ENCODE measurements around the gene NDUFS2. TPM values are rescaled to one million over a fixed set of nuclear protein-coding genes. Genes with fewer than 3 reads are reported as not detected.

The NDUFS2 gene
- total and polyA plus RNA-seq, 9 of the 15 experiments (the other 6 are each of a cell fraction or from before 2014, with no cell fraction given) = 70.0 to 176 (median 141) TPM

DNA sequence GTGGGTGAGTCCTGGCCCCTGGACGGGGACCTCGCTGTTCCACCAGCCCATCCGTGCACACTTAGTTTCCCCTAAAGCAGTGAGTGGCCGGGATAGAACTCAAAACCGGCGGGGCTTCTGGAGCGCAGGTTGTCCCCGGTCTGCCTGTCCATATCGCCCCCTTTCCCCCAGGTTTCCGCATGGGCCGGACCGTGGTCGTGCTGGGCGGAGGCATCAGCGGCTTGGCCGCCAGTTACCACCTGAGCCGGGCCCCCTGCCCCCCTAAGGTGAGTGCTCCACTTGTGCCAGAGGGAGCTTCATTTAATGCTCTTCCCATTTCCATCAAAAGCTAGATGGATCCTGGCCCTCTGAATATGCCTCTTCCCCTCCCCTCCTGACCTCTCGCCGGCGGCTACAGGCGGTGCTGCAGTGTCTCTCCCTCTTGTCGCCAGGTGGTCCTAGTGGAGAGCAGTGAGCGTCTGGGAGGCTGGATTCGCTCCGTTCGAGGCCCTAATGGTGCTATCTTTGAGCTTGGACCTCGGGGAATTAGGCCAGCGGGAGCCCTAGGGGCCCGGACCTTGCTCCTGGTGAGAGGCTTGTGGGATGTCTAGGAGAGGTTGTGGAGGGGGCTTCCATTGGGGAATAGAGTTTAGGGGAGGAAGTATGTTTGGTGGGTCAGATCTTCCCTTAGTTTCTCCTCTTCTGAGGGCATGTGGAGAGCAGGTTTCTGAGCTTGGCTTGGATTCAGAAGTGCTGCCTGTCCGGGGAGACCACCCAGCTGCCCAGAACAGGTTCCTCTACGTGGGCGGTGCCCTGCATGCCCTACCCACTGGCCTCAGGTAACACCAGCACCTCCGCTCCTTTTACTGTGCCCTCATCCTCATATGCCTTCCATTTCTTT is 35.3 kb upstream of the NDUFS2 start (continued):
- TF ChIP-seq, protein P1, sequence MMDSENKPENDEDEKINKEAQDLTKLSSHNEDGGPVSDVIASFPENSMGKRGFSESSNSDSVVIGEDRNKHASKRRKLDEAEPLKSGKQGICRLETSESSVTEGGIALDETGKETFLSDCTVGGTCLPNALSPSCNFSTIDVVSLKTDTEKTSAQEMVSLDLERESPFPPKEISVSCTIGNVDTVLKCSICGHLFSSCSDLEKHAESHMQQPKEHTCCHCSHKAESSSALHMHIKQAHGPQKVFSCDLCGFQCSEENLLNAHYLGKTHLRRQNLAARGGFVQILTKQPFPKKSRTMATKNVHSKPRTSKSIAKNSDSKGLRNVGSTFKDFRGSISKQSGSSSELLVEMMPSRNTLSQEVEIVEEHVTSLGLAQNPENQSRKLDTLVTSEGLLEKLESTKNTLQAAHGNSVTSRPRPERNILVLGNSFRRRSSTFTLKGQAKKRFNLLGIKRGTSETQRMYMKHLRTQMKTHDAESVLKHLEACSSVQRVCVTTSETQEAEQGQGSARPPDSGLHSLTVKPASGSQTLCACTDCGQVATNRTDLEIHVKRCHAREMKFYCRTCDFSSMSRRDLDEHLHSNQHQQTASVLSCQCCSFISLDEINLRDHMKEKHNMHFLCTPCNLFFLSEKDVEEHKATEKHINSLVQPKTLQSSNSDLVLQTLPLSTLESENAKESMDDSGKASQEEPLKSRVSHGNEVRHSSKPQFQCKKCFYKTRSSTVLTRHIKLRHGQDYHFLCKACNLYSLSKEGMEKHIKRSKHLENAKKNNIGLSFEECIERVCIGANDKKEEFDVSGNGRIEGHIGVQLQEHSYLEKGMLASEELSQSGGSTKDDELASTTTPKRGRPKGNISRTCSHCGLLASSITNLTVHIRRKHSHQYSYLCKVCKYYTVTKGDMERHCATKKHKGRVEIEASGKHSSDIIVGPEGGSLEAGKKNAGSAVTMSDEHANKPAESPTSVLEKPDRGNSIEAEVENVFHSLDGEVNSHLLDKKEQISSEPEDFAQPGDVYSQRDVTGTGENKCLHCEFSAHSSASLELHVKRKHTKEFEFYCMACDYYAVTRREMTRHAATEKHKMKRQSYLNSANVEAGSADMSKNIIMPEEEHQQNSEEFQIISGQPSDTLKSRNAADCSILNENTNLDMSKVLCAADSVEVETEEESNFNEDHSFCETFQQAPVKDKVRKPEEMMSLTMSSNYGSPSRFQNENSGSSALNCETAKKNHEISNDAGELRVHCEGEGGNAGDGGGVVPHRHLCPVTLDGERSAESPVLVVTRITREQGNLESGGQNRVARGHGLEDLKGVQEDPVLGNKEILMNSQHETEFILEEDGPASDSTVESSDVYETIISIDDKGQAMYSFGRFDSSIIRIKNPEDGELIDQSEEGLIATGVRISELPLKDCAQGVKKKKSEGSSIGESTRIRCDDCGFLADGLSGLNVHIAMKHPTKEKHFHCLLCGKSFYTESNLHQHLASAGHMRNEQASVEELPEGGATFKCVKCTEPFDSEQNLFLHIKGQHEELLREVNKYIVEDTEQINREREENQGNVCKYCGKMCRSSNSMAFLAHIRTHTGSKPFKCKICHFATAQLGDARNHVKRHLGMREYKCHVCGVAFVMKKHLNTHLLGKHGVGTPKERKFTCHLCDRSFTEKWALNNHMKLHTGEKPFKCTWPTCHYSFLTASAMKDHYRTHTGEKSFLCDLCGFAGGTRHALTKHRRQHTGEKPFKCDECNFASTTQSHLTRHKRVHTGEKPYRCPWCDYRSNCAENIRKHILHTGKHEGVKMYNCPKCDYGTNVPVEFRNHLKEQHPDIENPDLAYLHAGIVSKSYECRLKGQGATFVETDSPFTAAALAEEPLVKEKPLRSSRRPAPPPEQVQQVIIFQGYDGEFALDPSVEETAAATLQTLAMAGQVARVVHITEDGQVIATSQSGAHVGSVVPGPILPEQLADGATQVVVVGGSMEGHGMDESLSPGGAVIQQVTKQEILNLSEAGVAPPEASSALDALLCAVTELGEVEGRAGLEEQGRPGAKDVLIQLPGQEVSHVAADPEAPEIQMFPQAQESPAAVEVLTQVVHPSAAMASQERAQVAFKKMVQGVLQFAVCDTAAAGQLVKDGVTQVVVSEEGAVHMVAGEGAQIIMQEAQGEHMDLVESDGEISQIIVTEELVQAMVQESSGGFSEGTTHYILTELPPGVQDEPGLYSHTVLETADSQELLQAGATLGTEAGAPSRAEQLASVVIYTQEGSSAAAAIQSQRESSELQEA (IDR thresholded peaks at IDR 0.05; ENCODE audit: low read depth) = no peak
- TF ChIP-seq NFE2L1 (tag; IDR thresholded peaks at IDR 0.05; ENCODE audit: borderline replicate concordance, low read depth) (no peak), HMGN3 (IDR thresholded peaks at IDR 0.05; ENCODE audit: borderline replicate concordance, extremely low read depth, insufficient read length, low read depth, low read length) (no peak), BCL6 (CRISPR knock-in tag; IDR thresholded peaks at IDR 0.05) (no peak), ZNF184 (CRISPR knock-in tag; IDR thresholded peaks at IDR 0.05) (no peak)
- TF ChIP-seq, protein P2, sequence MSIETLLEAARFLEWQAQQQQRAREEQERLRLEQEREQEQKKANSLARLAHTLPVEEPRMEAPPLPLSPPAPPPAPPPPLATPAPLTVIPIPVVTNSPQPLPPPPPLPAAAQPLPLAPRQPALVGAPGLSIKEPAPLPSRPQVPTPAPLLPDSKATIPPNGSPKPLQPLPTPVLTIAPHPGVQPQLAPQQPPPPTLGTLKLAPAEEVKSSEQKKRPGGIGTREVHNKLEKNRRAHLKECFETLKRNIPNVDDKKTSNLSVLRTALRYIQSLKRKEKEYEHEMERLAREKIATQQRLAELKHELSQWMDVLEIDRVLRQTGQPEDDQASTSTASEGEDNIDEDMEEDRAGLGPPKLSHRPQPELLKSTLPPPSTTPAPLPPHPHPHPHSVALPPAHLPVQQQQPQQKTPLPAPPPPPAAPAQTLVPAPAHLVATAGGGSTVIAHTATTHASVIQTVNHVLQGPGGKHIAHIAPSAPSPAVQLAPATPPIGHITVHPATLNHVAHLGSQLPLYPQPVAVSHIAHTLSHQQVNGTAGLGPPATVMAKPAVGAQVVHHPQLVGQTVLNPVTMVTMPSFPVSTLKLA (conservative IDR thresholded peaks at IDR 0.05) = no peak
